Vagina (tissue), 2 donors: ENCODE measurements around the gene XPOT. TPM values are rescaled to one million over a fixed set of nuclear protein-coding genes. Genes with fewer than 3 reads are reported as not detected.
A peak's percentile ranks its signal among the peaks of the same experiment; 100 is the strongest.
"Not testable (repeated sequence)": the region's sequence is repeated elsewhere in the genome, so short reads cannot be mapped to it uniquely, and the experiment has no call there.

Source experiments
- DNase-seq, 2 donors: peaks; one replicate each; pipeline ENCODE4 v3.0.0-alpha.2; 2017; ENCODE audit errors: extremely low spot score in 2 of 2
- H3K27ac ChIP-seq: fragments of 200-600 bp; sonication (generic); one replicate; pipeline ENCODE4 v1.5.1; 2019
- H3K27me3 ChIP-seq: fragments of 200-600 bp; sonication (generic); one replicate; pipeline ENCODE4 v1.5.1; 2019
- H3K36me3 ChIP-seq, 2 donors: fragments of 200-600 bp; sonication (generic); one replicate each; pipeline ENCODE4 v1.5.1; 2017 to 2019
- H3K4me1 ChIP-seq: fragments of 200-600 bp; sonication (generic); one replicate; pipeline ENCODE4 v1.5.1; 2019
- H3K4me3 ChIP-seq, 2 donors: fragments of 200-600 bp; sonication (generic); 1 replicate in 1 of 2; 2 replicates in 1 of 2; pipeline ENCODE4 v1.5.1; 2016 to 2019
- H3K9me3 ChIP-seq: fragments of 200-600 bp; sonication (generic); one replicate; pipeline ENCODE4 v1.5.1; 2019
- POLR2A ChIP-seq, 2 donors: fragments of 450-650 bp; IDR thresholded peaks; one replicate each; pipeline ENCODE4 v1.6.1; 2017; ENCODE audit warnings: antibody characterized with exemption in 2 of 2, mild to moderate bottlenecking in 2 of 2, moderate library complexity in 2 of 2
- POLR2AphosphoS5 ChIP-seq, 2 donors: sonication (generic); formaldehyde crosslinking; IDR thresholded peaks; one replicate each; pipeline ENCODE4 v1.9.0; 2017; ENCODE audit warnings: antibody characterized with exemption in 2 of 2, mild to moderate bottlenecking in 2 of 2, low read depth in 1 of 2; ENCODE audit not compliant: insufficient read depth in 1 of 2
- intact Hi-C: fragments of 100-400 bp; cut with DNase I; formaldehyde crosslinking; loops from one replicate; pipeline ENCODE4 v1.15.1; 2023
- total RNA-seq: library from RNA; depleted of rRNA; stranded (reverse); fragments of >200 nt; gene quantifications from one replicate; pipeline ENCODE4 v1.2.3, GENCODE V29; 2016
- TF ChIP-seq, protein P1 (sequence below), 3 experiments: fragments of 450-650 bp in 2 of 3; fragments of 200-600 bp in 1 of 3; sonication (generic) in 1 of 3; IDR thresholded peaks; one replicate each; pipeline ENCODE4 v1.5.1; 2017 to 2019; ENCODE audit warnings: antibody characterized with exemption in 3 of 3, mild to moderate bottlenecking in 2 of 3, moderate library complexity in 2 of 3

The XPOT gene
- total RNA-seq: 46.2 TPM

- Histone ChIP-seq H3K4me1 (peaks cover 11% of the 10 kb centered on the region), H3K27ac (peak within 1 kb of the TSS; percentile 92), H3K9me3 (no peaks in the 10 kb centered on the region), H3K36me3 (no peaks in the 10 kb centered on the region), H3K27me3 (no peaks in the 10 kb centered on the region), H3K4me3 (peak within 1 kb of the TSS; percentile 75 to 98)
- TF ChIP-seq, protein P1, sequence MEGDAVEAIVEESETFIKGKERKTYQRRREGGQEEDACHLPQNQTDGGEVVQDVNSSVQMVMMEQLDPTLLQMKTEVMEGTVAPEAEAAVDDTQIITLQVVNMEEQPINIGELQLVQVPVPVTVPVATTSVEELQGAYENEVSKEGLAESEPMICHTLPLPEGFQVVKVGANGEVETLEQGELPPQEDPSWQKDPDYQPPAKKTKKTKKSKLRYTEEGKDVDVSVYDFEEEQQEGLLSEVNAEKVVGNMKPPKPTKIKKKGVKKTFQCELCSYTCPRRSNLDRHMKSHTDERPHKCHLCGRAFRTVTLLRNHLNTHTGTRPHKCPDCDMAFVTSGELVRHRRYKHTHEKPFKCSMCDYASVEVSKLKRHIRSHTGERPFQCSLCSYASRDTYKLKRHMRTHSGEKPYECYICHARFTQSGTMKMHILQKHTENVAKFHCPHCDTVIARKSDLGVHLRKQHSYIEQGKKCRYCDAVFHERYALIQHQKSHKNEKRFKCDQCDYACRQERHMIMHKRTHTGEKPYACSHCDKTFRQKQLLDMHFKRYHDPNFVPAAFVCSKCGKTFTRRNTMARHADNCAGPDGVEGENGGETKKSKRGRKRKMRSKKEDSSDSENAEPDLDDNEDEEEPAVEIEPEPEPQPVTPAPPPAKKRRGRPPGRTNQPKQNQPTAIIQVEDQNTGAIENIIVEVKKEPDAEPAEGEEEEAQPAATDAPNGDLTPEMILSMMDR (IDR thresholded peaks at IDR 0.05): no peak
- TF ChIP-seq POLR2AphosphoS5 (IDR thresholded peaks at IDR 0.05; ENCODE audit: insufficient read depth in 1 of 2, low read depth in 1 of 2): peak; percentile 67 to 75
- DNase-seq: peak in 1 of 2 donors; percentile 95
- intact Hi-C loops: loop anchor here (10.0 kb wide), 1 partner anchor 569 kb away; no protein-coding TSS in a partner anchor
Observed at GRCh38 chr12:64403707-64404469, at the start of gene XPOT. XPOT (plus strand) TSS chr12:64404392; CDS start chr12:64410036, 5,644 bp downstream.

- not testable (repeated sequence) for H3K27ac ChIP-seq, DNase-seq
Observed at GRCh38 chr12:64356209-64356608, 48.0 kb upstream of the XPOT start.

DNA sequence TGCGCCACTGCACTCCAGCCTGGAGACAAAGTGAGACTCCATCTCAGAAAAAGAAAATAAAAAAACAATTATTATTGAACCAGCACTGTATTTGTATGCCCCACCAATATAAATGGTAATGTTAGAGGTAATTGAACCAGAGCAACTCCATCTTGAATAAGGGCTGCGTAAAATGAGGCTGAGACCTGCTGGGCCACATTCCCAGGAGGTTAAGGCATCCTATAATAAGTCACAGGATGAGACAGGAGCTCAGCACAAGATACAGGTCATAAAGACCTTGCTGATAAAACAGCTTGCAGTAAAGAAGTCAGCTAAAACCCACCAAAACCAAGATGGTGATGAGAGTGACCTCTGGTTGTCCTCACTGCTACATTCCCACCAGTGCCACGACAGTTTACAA lies 43.0 kb upstream of the XPOT start:
- H3K4me3 ChIP-seq, H3K27me3 ChIP-seq, H3K4me1 ChIP-seq, H3K36me3 ChIP-seq, H3K9me3 ChIP-seq, H3K27ac ChIP-seq, intact Hi-C loops, DNase-seq: not testable (repeated sequence)

More at GRCh38 chr12:64356209-64356608, 48.0 kb upstream of the XPOT start:
- H3K36me3 ChIP-seq, intact Hi-C loops, H3K4me1 ChIP-seq, H3K4me3 ChIP-seq, H3K27me3 ChIP-seq, H3K9me3 ChIP-seq: not testable (repeated sequence)

GRCh38 chr12:64362721-64363305 lies 41.4 kb upstream of the XPOT start:
- Histone ChIP-seq H3K9me3 (no peaks in the 10 kb centered on the region), H3K27me3 (no peaks in the 10 kb centered on the region), H3K4me3 (no peak overlapping the region), H3K27ac (no peak overlapping the region), H3K36me3 (no peaks in the 10 kb centered on the region), H3K4me1 (no peaks in the 10 kb centered on the region)
- no peak for DNase-seq
- TF ChIP-seq, protein P1 (IDR thresholded peaks at IDR 0.05): no peak
- TF ChIP-seq POLR2AphosphoS5 (IDR thresholded peaks at IDR 0.05; ENCODE audit: insufficient read depth in 1 of 2, low read depth in 1 of 2) (no peak), POLR2A (IDR thresholded peaks at IDR 0.05) (no peak)
- intact Hi-C loops: no loop called here

GRCh38 chr12:64383675-64384074 lies 20.5 kb upstream of the XPOT start:
- intact Hi-C loops: no loop called here
- Histone ChIP-seq H3K36me3 (no peaks in the 10 kb centered on the region), H3K4me3 (no peak overlapping the region), H3K4me1 (peaks cover 8% of the 10 kb centered on the region), H3K9me3 (no peaks in the 10 kb centered on the region), H3K27me3 (no peaks in the 10 kb centered on the region), H3K27ac (no peak overlapping the region)
- DNase-seq: no peak
- TF ChIP-seq POLR2AphosphoS5 (IDR thresholded peaks at IDR 0.05; ENCODE audit: insufficient read depth in 1 of 2, low read depth in 1 of 2): no peak
- TF ChIP-seq, protein P1 (IDR thresholded peaks at IDR 0.05): no peak
- TF ChIP-seq POLR2A (IDR thresholded peaks at IDR 0.05): no peak

DNA sequence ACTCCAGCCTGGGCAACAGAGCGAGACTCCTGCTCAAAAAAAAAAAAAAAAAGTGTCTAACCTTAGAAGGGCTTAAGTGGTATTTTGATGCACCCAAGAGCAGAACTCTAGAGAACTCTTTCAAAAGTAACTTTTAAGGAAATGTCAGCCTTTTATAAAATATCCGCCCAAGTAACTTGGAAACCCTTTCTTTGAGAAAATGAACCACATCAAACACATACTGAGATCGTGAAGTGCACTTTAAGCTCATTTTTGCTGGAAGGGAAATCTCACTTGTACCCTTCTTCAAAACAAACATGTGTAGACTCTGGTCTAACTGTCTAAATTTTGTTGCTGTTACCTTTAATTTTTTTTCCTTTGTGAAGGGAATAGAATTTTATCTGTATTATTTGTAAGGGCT lies 19.2 kb upstream of the XPOT start:
- Histone ChIP-seq H3K4me1 (peaks cover 10% of the 10 kb centered on the region), H3K4me3 (no peak overlapping the region), H3K36me3 (no peaks in the 10 kb centered on the region), H3K9me3 (no peaks in the 10 kb centered on the region), H3K27ac (no peak overlapping the region), H3K27me3 (no peaks in the 10 kb centered on the region)
- TF ChIP-seq POLR2A (IDR thresholded peaks at IDR 0.05) (no peak), POLR2AphosphoS5 (IDR thresholded peaks at IDR 0.05; ENCODE audit: insufficient read depth in 1 of 2, low read depth in 1 of 2) (no peak)
- TF ChIP-seq, protein P1 (IDR thresholded peaks at IDR 0.05): no peak
- intact Hi-C loops: no loop called here
- no peak for DNase-seq
